GM10266 (cell line): ENCODE results near the gene NPAS2.

ENCODE experiments used
- DNase-seq: peaks from one replicate; pipeline ENCODE4 v3.0.0; 2012; ENCODE audit errors: extremely low spot score
- TF ChIP-seq, protein P1 (sequence below): IDR thresholded peaks from 2 replicates; pipeline ENCODE4 v1.5.1; 2012; ENCODE audit warnings: mild to moderate bottlenecking, low read depth; ENCODE audit not compliant: control insufficient read depth, insufficient read depth; ENCODE audit errors: missing control alignments

The NPAS2 gene

DNA sequence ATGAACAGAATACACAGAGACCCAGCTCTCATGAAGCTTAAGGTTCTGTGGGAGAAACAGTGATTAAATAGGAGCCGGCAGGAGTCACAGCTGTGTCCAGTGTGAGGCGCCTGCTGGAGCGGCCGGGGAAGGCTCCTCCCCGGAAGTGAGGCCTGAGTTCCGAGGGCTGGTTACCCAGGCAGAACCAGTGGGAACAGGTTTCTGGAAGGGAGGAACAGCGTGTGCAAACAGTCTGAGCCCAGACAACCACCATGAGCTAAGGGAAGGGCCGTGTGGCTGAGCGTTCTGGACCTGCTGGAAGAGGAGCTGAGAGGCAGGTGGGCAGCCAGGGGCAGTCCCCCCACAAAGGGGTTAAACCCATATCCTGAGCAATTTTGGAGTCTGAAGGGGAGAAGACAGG, 26.0 kb upstream of the NPAS2 start:
- TF ChIP-seq, protein P1, sequence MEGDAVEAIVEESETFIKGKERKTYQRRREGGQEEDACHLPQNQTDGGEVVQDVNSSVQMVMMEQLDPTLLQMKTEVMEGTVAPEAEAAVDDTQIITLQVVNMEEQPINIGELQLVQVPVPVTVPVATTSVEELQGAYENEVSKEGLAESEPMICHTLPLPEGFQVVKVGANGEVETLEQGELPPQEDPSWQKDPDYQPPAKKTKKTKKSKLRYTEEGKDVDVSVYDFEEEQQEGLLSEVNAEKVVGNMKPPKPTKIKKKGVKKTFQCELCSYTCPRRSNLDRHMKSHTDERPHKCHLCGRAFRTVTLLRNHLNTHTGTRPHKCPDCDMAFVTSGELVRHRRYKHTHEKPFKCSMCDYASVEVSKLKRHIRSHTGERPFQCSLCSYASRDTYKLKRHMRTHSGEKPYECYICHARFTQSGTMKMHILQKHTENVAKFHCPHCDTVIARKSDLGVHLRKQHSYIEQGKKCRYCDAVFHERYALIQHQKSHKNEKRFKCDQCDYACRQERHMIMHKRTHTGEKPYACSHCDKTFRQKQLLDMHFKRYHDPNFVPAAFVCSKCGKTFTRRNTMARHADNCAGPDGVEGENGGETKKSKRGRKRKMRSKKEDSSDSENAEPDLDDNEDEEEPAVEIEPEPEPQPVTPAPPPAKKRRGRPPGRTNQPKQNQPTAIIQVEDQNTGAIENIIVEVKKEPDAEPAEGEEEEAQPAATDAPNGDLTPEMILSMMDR: no peak
- no peak for DNase-seq

DNA sequence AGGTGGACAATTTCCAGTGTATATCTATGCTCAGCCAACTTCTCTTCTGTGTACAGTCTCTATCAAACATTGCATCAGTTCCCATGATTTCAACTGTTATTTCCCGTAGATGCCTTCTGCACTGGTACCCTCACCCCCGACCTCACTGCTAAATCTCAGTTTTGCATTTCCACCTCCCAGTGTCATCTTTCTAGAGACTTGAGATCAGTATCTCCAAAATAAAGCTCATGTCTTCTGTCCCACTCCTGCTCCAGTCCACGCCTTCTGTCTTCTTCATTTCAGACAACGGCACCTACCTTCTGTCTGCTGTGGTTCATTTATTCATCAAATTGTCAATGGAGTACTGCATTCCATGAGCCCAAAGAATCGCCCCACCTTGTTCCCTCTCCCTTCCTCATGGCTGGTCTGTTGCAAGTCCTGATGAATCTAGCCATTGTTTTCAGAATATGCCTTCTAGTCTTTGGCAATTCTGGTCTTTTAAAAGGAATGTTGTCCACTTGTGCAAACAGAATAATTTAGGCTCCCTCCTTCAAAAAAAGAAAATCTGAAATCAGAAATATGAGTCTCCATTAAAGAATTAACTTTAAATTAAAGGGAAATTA, 23.3 kb upstream of the NPAS2 start:
- TF ChIP-seq, protein P1: no peak

DNA sequence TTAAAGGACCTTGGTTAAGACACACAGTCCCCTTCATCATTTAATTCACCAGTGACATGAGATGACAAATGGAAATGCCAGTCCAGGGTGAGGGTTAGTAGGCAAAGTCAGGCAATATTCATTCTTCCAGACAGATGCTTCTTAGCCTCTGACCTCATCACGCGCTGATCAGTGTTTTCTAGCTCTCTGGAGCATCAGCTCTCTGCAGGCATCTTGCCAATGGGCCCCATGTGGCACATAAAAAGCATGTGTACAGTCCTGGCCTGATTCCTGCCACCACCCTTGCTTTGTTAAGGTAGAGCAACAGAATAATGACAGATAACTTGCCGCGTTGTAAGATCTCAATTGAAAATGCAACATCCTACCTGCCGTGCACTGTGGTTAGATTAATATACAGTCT, 20.3 kb upstream of the NPAS2 start:
- TF ChIP-seq, protein P1: no peak
- DNase-seq: no peak

More for the DNA sequence above, 23.3 kb upstream of the NPAS2 start:
- DNase-seq: no peak

DNA sequence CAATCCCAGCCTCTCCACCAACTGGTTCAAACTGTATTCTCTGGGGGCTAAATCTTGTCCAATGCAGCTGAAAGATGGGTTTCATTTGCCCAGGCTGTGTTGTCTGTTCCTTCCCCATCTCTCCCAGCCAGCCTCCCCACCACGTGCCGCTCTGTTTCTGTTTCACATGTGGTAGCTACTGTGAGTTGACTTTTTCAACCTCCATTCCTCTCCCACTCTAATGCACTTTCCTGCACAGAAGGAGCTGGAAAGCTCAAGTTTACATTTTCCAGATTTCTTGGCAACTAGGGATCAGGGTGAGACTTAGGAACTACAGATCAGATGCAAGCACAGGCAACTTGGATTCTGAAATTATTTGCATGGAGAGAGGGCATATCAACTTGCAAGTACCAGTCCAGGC, 19.0 kb upstream of the NPAS2 start:
- no peak for DNase-seq
- TF ChIP-seq, protein P1: no peak

DNA sequence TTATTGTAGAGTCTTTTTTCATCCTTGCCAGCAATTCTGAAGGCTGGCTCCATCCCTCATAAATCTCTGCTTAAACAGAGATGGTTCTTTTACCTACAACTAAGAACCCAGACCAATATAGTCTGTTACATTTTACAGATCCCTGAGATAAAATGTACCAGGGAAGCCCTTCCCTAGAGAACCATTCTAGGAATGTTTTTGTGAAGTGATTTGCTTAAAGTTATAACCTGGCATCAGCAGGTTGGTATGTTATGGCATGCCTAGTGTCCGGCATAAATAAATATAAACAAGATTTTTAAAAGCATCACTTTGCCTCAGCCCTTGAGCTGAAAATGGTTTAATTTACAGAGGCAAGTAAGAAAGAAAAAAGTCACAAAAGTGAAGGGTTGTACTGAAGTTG, 18.5 kb upstream of the NPAS2 start:
- TF ChIP-seq, protein P1: no peak

DNA sequence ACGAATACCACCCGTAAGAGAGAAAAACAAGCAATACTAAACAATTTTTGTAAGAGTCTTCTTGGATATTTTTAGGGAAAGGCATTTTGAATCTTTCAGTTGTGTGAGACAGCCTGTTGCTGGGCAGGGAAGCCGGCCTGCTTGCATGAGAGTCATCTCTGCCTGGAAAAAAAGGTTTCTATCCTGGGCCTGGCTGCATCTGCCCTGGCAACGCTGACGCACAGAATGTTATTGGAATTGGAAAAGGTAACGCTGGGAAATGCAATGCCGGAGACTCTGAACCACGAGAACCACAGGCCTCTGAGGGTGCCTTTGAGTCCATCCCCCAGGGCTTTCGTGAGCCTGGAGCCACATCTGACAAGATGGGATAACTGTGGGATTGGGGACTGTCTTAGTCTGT, 17.9 kb upstream of the NPAS2 start:
- TF ChIP-seq, protein P1: no peak
- no peak for DNase-seq

More for the DNA sequence above, 18.5 kb upstream of the NPAS2 start:
- DNase-seq: no peak

DNA sequence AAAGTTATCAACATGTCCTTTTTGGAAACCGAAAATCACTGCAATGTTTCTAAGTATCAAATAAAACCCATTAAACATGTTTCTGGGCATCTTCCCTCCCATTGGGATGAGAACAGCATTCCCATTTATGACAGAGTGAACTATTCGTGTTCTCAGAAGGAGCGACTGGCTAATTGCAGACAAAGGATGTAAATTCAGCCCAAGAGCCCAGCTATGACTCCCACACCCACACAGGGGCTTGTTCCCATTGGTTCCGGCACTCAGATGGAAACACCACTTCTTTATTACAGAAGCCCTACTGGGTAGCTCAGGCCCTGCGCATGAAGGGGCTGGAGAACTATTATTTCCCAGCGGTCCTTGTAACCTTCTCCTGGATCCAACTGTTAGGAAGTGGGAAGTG, 16.6 kb upstream of the NPAS2 start:
- no peak for DNase-seq
- TF ChIP-seq, protein P1: no peak
